NCI-H2107 (cell line): ENCODE data around the gene RBM4.
"Not testable (repeated sequence)": the region's sequence is repeated elsewhere in the genome, so short reads cannot be mapped to it uniquely, and the experiment has no call there.

ENCODE experiments used
- DNase-seq: peaks from one replicate; lab custom pipeline; 2025; lab: John Stamatoyannopoulos, UW

The RBM4 gene

GRCh38 chr11:66616379-66617154, 21.9 kb upstream of the RBM4 start, which contains the start of gene RBM14:
Gene RBM14 (plus strand): TSS chr11:66616630. CDS start chr11:66616721, 91 bp downstream.
- DNase-seq: peak; percentile 96

- no peak for DNase-seq
Observed at GRCh38 chr11:66617155-66617834, 21.2 kb upstream of the RBM4 start.

GRCh38 chr11:66619080-66619554, 19.4 kb upstream of the RBM4 start:
- no peak for DNase-seq

- DNase-seq: no peak
Observed at GRCh38 chr11:66624450-66624849, 14.1 kb upstream of the RBM4 start.

GRCh38 chr11:66625041-66625751, 13.3 kb upstream of the RBM4 start:
- no peak for DNase-seq

- no peak for DNase-seq
Observed at GRCh38 chr11:66625752-66626149, 12.8 kb upstream of the RBM4 start.

- DNase-seq: no peak
Observed at GRCh38 chr11:66626382-66626781, 12.1 kb upstream of the RBM4 start.

- DNase-seq: no peak
Observed at GRCh38 chr11:66626926-66627325, 11.6 kb upstream of the RBM4 start.

GRCh38 chr11:66628061-66628603, 10.4 kb upstream of the RBM4 start:
- no peak for DNase-seq

- no peak for DNase-seq
Observed at GRCh38 chr11:66629356-66629755, 9.1 kb upstream of the RBM4 start.

- DNase-seq: no peak
Observed at GRCh38 chr11:66631883-66632282, 6.6 kb upstream of the RBM4 start.

GRCh38 chr11:66632952-66633351, 5.6 kb upstream of the RBM4 start:
- DNase-seq: no peak

- no peak for DNase-seq
Observed at GRCh38 chr11:66636411-66636810, 2.1 kb upstream of the RBM4 start.

- no peak for DNase-seq
Observed at GRCh38 chr11:66637557-66638176, 836 bp upstream of the RBM4 start.

GRCh38 chr11:66639066-66639813, 737 bp downstream of the RBM4 start:
- DNase-seq: no peak

- not testable (repeated sequence) for DNase-seq
Observed at GRCh38 chr11:66639814-66640340, 1.4 kb downstream of the RBM4 start.

GRCh38 chr11:66641834-66642233, 3.3 kb downstream of the RBM4 start:
- no peak for DNase-seq

- no peak for DNase-seq
Observed at GRCh38 chr11:66643745-66644437, 5.4 kb downstream of the RBM4 start.

- DNase-seq: no peak
Observed at GRCh38 chr11:66646828-66647227, 8.3 kb downstream of the RBM4 start.

GRCh38 chr11:66649903-66650302, 11.4 kb downstream of the RBM4 start:
- DNase-seq: no peak
